GM13976 (cell line): ENCODE data around the gene CMC2.

Experiments
- DNase-seq: peaks from one replicate; pipeline ENCODE4 v3.0.0; 2012; ENCODE audit warnings: low spot score
- CTCF ChIP-seq: IDR thresholded peaks from 2 replicates; pipeline ENCODE4 v1.5.1; 2012; ENCODE audit warnings: borderline replicate concordance, mild to moderate bottlenecking; ENCODE audit not compliant: insufficient read depth; ENCODE audit errors: extremely low read depth, missing control alignments, control extremely low read depth
- in situ Hi-C: fragments of 300-500 bp; cut with MboI; formaldehyde crosslinking; loops from one replicate; pipeline ENCODE4 v1.12.0; 2022; ENCODE audit warnings: low sequenced_read_pairs, mixed read lengths, inconsistent platforms; ENCODE audit not compliant: unreplicated experiment

Gene CMC2

GRCh38 chr16:81036751-81037350 lies 30.2 kb upstream of the CMC2 start:
- TF ChIP-seq CTCF = no peak
- in situ Hi-C loops = no loop called here
- no peak for DNase-seq

GRCh38 chr16:81035975-81036750 lies 29.5 kb upstream of the CMC2 start:
- DNase-seq = peak; percentile 73
- TF ChIP-seq CTCF = no peak
- in situ Hi-C loops = no loop called here

GRCh38 chr16:81035398-81035974 lies 28.8 kb upstream of the CMC2 start, which contains the start of gene ATMIN:
Gene ATMIN (plus strand): TSS chr16:81035842. CDS start chr16:81035871, 29 bp downstream.
- TF ChIP-seq CTCF = peak; percentile 99
- peak; percentile 98 for DNase-seq
- in situ Hi-C loops = no loop called here

GRCh38 chr16:81029930-81030604 lies 23.4 kb upstream of the CMC2 start:
- in situ Hi-C loops = no loop called here
- no peak for TF ChIP-seq CTCF
- DNase-seq = no peak

GRCh38 chr16:81026429-81026828 lies 19.7 kb upstream of the CMC2 start:
- DNase-seq = no peak
- in situ Hi-C loops = no loop called here
- no peak for TF ChIP-seq CTCF

- in situ Hi-C loops = no loop called here
- no peak for TF ChIP-seq CTCF
- no peak for DNase-seq
Measured at GRCh38 chr16:81018496-81018895, 11.8 kb upstream of the CMC2 start.
